Fibroblast of lung (primary cell): ENCODE measurements around the gene CHRM4. TPM values are rescaled to one million over a fixed set of nuclear protein-coding genes. Genes with fewer than 3 reads are reported as not detected.
A peak's percentile ranks its signal among the peaks of the same experiment; 100 is the strongest.

Experiments
- DNase-seq, 2 donors: peaks; one replicate each; pipeline versions ENCODE4 v3.0.0 to v3.0.0-alpha.2; 2010; ENCODE audit warnings: low read depth in 2 of 2
- H2AFZ ChIP-seq: 2 replicates; pipeline ENCODE4 v1.5.1; 2012; ENCODE audit warnings: low read length, control low read depth, inconsistent platforms
- H3K27ac ChIP-seq: 2 replicates; pipeline ENCODE4 v1.5.1; 2011; ENCODE audit warnings: low read length, control low read depth; ENCODE audit not compliant: insufficient read depth
- H3K27me3 ChIP-seq: 2 replicates; pipeline ENCODE4 v1.5.1; 2011; ENCODE audit warnings: mild to moderate bottlenecking, low read length; ENCODE audit not compliant: control insufficient read depth, insufficient read depth
- H3K36me3 ChIP-seq: 2 replicates; pipeline ENCODE4 v1.5.1; 2011; ENCODE audit warnings: low read length; ENCODE audit not compliant: control insufficient read depth, insufficient read depth
- H3K4me1 ChIP-seq: 2 replicates; pipeline ENCODE4 v1.5.1; 2011; ENCODE audit warnings: low read length; ENCODE audit not compliant: control insufficient read depth, insufficient read depth; ENCODE audit errors: extremely low read depth
- H3K4me2 ChIP-seq: 2 replicates; pipeline ENCODE4 v1.5.1; 2011; ENCODE audit warnings: low read length, control low read depth; ENCODE audit not compliant: insufficient read depth; ENCODE audit errors: extremely low read depth
- H3K4me3 ChIP-seq, 4 experiments: fragments of 200-600 bp in 1 of 4; sonication (generic) in 1 of 4; replicated peaks in 1 of 4; 2 replicates each; pipeline ENCODE4 v1.5.1; 2011 to 2016; ENCODE audit warnings: low read length in 4 of 4, low read depth in 3 of 4, mild to moderate bottlenecking in 3 of 4, control low read depth in 2 of 4, inconsistent platforms in 1 of 4, mixed read lengths in 1 of 4; ENCODE audit not compliant: insufficient read depth in 1 of 4; ENCODE audit errors: control extremely low read depth in 1 of 4
- H3K79me2 ChIP-seq: 2 replicates; pipeline ENCODE4 v1.5.1; 2012; ENCODE audit warnings: mild to moderate bottlenecking, low read length, inconsistent platforms; ENCODE audit not compliant: control insufficient read depth, insufficient read depth
- H3K9ac ChIP-seq: 2 replicates; pipeline ENCODE4 v1.5.1; 2011; ENCODE audit warnings: mild to moderate bottlenecking, low read length, control low read depth; ENCODE audit not compliant: insufficient read depth
- H3K9me3 ChIP-seq: 2 replicates; pipeline ENCODE4 v1.5.1; 2012; ENCODE audit warnings: low read depth, low read length; ENCODE audit not compliant: control insufficient read depth, insufficient read depth
- H4K20me1 ChIP-seq: 2 replicates; pipeline ENCODE4 v1.5.1; 2011; ENCODE audit warnings: low read length; ENCODE audit not compliant: control insufficient read depth, insufficient read depth; ENCODE audit errors: extremely low read depth
- EZH2 ChIP-seq: IDR thresholded peaks from 2 replicates; pipeline ENCODE4 v1.5.1; 2012; ENCODE audit warnings: low read length, control low read depth, mild to moderate bottlenecking; ENCODE audit errors: missing control alignments
- polyA plus RNA-seq, 2 donors: library from polyadenylated mRNA; depleted of rRNA in 1 of 2; stranded (reverse) in 1 of 2; unstranded in 1 of 2; fragments of >200 nt; gene quantifications; 2 replicates each; pipeline ENCODE4 v1.2.1, GENCODE V29; 2011 to 2012; ENCODE audit warnings: missing spikeins in 1 of 2
- total RNA-seq: library from RNA; depleted of rRNA; stranded (reverse); fragments of >200 nt; gene quantifications from 2 replicates; pipeline ENCODE4 v1.2.1, GENCODE V29; 2014
- TF ChIP-seq, protein P1 (sequence below), 2 donors: IDR thresholded peaks in 1 of 2; conservative IDR thresholded peaks in 1 of 2; 1 replicate in 1 of 2; 2 replicates in 1 of 2; pipeline ENCODE4 v1.5.1; 2011 to 2012; ENCODE audit warnings: low read length in 2 of 2, control low read depth in 1 of 2, inconsistent platforms in 1 of 2, low read depth in 1 of 2, mild to moderate bottlenecking in 1 of 2

CHRM4 gene
- total and polyA plus RNA-seq, 2 donors (not counting 1 experiment from before 2014, with no cell fraction given) = 0.05 TPM; not detected in 1

DNA sequence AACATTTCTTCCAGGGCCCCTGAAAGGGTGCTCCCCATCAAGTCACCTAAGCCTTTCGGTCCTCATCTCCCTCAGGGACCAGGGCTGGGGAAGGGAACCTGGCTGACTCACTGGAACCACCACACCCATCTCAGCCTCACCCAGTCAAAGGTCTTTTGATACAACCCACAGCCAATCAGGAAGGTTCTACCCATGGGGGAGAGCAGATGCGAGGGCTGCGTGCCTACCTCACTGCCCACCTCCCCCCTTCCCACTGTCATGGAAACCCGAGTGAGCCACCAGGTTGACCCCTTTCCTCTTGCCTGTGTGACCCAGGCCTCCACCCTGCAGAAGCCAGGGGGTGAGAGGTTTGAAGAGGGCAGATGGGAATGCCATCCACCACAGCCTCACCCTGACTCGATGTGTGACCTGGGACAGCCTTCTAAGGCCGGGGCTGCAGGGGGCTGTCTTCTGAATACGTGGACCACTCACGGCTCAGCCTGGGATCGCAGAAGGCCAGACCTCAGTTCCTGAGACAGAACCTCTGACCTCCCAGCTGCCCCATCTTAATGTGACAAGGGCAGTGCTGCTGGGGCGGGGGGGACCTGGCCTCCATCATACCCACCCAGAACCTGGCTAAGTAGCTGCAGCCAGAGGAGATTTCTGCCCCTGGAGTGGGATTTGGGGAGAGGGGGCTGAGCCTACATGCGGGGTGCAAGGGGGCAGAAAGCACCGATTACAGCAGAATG lies 7.4 kb downstream of the CHRM4 start:
- H3K79me2 ChIP-seq = no peaks in the 10 kb centered on the region
- peaks cover 1% of the 10 kb centered on the region for H4K20me1 ChIP-seq
- H2AFZ ChIP-seq = no peak overlapping the region
- TF ChIP-seq, protein P1, sequence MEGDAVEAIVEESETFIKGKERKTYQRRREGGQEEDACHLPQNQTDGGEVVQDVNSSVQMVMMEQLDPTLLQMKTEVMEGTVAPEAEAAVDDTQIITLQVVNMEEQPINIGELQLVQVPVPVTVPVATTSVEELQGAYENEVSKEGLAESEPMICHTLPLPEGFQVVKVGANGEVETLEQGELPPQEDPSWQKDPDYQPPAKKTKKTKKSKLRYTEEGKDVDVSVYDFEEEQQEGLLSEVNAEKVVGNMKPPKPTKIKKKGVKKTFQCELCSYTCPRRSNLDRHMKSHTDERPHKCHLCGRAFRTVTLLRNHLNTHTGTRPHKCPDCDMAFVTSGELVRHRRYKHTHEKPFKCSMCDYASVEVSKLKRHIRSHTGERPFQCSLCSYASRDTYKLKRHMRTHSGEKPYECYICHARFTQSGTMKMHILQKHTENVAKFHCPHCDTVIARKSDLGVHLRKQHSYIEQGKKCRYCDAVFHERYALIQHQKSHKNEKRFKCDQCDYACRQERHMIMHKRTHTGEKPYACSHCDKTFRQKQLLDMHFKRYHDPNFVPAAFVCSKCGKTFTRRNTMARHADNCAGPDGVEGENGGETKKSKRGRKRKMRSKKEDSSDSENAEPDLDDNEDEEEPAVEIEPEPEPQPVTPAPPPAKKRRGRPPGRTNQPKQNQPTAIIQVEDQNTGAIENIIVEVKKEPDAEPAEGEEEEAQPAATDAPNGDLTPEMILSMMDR (conservative IDR thresholded peaks at IDR 0.05 in 1 of 2, IDR thresholded peaks at IDR 0.05 in 1 of 2; ENCODE audit: low read depth in 1 of 2, low read length in 2 of 2) = no peak
- no peak for TF ChIP-seq EZH2
- DNase-seq = no peak
- H3K4me1 ChIP-seq = peaks cover 10% of the 10 kb centered on the region
- H3K36me3 ChIP-seq = no peaks in the 10 kb centered on the region
- no peak overlapping the region for H3K4me2 ChIP-seq
- peaks cover 18% of the 10 kb centered on the region for H3K27me3 ChIP-seq
- H3K27ac ChIP-seq = no peak overlapping the region
- no peak overlapping the region for H3K4me3 ChIP-seq
- H3K9ac ChIP-seq = no peak overlapping the region
- no peaks in the 10 kb centered on the region for H3K9me3 ChIP-seq

DNA sequence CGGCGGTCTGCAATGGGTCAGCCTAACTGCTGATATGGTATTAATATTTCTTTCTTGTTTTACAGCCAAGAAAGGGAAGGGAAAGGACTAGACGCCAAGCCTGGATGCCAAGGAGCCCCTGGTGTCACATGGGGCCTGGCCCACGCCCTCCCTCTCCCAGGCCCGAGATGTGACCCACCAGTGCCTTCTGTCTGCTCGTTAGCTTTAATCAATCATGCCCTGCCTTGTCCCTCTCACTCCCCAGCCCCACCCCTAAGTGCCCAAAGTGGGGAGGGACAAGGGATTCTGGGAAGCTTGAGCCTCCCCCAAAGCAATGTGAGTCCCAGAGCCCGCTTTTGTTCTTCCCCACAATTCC lies 8.2 kb downstream of the CHRM4 start:
- TF ChIP-seq EZH2 = no peak
- TF ChIP-seq, protein P1 (conservative IDR thresholded peaks at IDR 0.05 in 1 of 2, IDR thresholded peaks at IDR 0.05 in 1 of 2; ENCODE audit: low read depth in 1 of 2, low read length in 2 of 2) = no peak
- Histone ChIP-seq H2AFZ (no peak overlapping the region), H3K9me3 (no peaks in the 10 kb centered on the region), H3K79me2 (no peaks in the 10 kb centered on the region), H3K9ac (no peak overlapping the region), H3K27ac (no peak overlapping the region), H3K27me3 (peaks cover 10% of the 10 kb centered on the region), H3K36me3 (no peaks in the 10 kb centered on the region), H3K4me2 (no peak overlapping the region), H3K4me3 (no peak overlapping the region), H3K4me1 (peaks cover 10% of the 10 kb centered on the region), H4K20me1 (peaks cover 1% of the 10 kb centered on the region)
- DNase-seq = no peak

- DNase-seq = peak; percentile 38 to 59
- Histone ChIP-seq H3K4me1 (peaks cover 10% of the 10 kb centered on the region), H3K9me3 (no peaks in the 10 kb centered on the region), H4K20me1 (peaks cover 1% of the 10 kb centered on the region), H2AFZ (no peak overlapping the region), H3K9ac (no peak overlapping the region), H3K27ac (no peak overlapping the region), H3K27me3 (peaks cover 4% of the 10 kb centered on the region), H3K36me3 (no peaks in the 10 kb centered on the region), H3K4me2 (peak overlapping the region; percentile 87), H3K4me3 (peak overlapping the region in 3 of 4 experiments; percentile 46 to 59 (median 53)), H3K79me2 (no peaks in the 10 kb centered on the region)
- no peak for TF ChIP-seq EZH2
- TF ChIP-seq, protein P1 (conservative IDR thresholded peaks at IDR 0.05 in 1 of 2, IDR thresholded peaks at IDR 0.05 in 1 of 2; ENCODE audit: low read depth in 1 of 2, low read length in 2 of 2) = peak; percentile 49 to 71
Measured at GRCh38 chr11:46382646-46383403, 8.8 kb downstream of the CHRM4 start.
